ENCODE results near the gene CROCC2. TPM values are rescaled to one million over a fixed set of nuclear protein-coding genes. Genes with fewer than 3 reads are reported as not detected.

The CROCC2 gene
- total and polyA plus RNA-seq, 2 donors (not counting 1 experiment from before 2014, with no cell fraction given): not detected

DNA sequence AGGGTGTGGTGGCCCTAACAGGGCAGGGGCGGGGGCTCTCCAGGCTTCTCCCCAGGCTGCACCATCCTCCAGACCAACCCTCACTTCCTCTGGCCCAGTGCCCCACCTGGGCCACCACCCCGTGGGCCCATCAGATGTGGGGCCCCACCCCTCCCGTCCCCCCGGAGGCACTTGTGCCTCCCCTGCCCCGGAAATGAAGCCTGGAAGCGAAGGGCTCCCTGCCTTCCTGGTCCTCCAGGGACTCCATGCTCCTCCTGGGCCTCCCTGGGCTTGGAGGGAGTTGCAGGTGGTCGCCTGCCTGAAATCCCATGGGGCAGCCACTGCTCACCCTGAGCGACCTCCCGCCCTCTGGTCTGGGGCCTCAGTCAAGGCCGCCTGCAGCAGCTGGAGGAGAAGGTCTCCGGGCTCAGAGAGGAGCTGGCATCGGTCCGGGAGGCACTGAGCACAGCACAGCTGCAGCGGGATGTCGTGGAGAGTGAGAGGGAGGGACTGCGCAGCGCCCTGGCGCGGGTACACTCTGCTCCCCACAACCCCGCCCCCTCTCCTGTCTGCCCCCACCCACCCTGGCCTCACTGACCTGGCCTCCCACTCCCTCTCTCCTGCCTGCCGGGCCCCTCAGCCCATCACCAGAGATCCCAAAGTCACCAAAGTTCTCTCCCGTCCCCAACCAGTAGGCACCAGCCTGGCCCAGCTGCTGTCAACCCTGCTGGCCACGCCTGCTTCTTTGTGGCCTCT lies 28.0 kb downstream of the CROCC2 start:
- Histone ChIP-seq H3K9me3 (ENCODE audit: control extremely low read depth in 1 of 3, control insufficient read depth in 2 of 3, insufficient read depth in 1 of 3, low read length in 2 of 3) (peaks cover 0 to 12% (median 0%) of the 10 kb centered on the region in 3 donors), H3K36me3 (replicated peaks in 1 of 2; ENCODE audit: control extremely low read depth in 1 of 2, control insufficient read depth in 1 of 2, extremely low read depth in 1 of 2, insufficient read depth in 2 of 2, low read length in 1 of 2) (no peaks in the 10 kb centered on the region), H2AFZ (ENCODE audit: insufficient read depth, low read depth, low read length, poor library complexity, severe bottlenecking) (no peak overlapping the region), H3K27ac (ENCODE audit: low read length in 2 of 2) (no peak overlapping the region), H3K4me2 (replicated peaks; ENCODE audit: low read depth, low read length, poor library complexity, severe bottlenecking) (no peak overlapping the region), H3K9ac (ENCODE audit: low read length) (no peak overlapping the region), H3K79me2 (ENCODE audit: control insufficient read depth, insufficient read depth, low read length) (no peaks in the 10 kb centered on the region), H3K4me3 (ENCODE audit: control extremely low read depth in 1 of 5, extremely low read depth in 1 of 5, insufficient read depth in 1 of 5, low read depth in 2 of 5, low read length in 4 of 5) (no peak overlapping the region), H4K20me1 (ENCODE audit: control insufficient read depth, insufficient read depth, low read length, poor library complexity, severe bottlenecking) (no peaks in the 10 kb centered on the region), H3K4me1 (ENCODE audit: control insufficient read depth in 2 of 2, insufficient read depth in 2 of 2, low read length in 2 of 2) (no peaks in the 10 kb centered on the region), H3K27me3 (replicated peaks in 1 of 4; ENCODE audit: control extremely low read depth in 1 of 4, control insufficient read depth in 3 of 4, insufficient read depth in 4 of 4, low read length in 3 of 4) (peaks cover 0 to 2% (median 0%) of the 10 kb centered on the region in 4 experiments)
- no peak for DNase-seq
- H3K27ac Mint-ChIP-seq: no peak overlapping the region
- H3K27me3 Mint-ChIP-seq: peaks cover 12% of the 10 kb centered on the region
- POLR2A ChIA-PET: interaction anchor here (0.6 kb wide), 1 partner anchor 278 kb away, joined by 4 read pairs; no protein-coding TSS in a partner anchor
- CTCF ChIA-PET: no interaction called here
- ATAC-seq (ENCODE audit: low read depth): no peak
- peaks cover 10% of the 10 kb centered on the region for H3K9me3 Mint-ChIP-seq (ENCODE audit: insufficient read depth)
- H3K4me3 Mint-ChIP-seq: no peak overlapping the region
- H3K4me1 Mint-ChIP-seq: no peaks in the 10 kb centered on the region
- intact Hi-C loops (cut with micrococcal nuclease): no loop called here
- 81% methylated on average over 21 of the region's 23 CpGs for WGBS (ENCODE audit: insufficient coverage)
- no peak for TF ChIP-seq EZH2 (IDR thresholded peaks at IDR 0.05; ENCODE audit: borderline replicate concordance, insufficient read depth, low read depth, low read length, poor library complexity, severe bottlenecking)
- TF ChIP-seq, protein P1, sequence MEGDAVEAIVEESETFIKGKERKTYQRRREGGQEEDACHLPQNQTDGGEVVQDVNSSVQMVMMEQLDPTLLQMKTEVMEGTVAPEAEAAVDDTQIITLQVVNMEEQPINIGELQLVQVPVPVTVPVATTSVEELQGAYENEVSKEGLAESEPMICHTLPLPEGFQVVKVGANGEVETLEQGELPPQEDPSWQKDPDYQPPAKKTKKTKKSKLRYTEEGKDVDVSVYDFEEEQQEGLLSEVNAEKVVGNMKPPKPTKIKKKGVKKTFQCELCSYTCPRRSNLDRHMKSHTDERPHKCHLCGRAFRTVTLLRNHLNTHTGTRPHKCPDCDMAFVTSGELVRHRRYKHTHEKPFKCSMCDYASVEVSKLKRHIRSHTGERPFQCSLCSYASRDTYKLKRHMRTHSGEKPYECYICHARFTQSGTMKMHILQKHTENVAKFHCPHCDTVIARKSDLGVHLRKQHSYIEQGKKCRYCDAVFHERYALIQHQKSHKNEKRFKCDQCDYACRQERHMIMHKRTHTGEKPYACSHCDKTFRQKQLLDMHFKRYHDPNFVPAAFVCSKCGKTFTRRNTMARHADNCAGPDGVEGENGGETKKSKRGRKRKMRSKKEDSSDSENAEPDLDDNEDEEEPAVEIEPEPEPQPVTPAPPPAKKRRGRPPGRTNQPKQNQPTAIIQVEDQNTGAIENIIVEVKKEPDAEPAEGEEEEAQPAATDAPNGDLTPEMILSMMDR (IDR thresholded peaks at IDR 0.05): no peak

DNA sequence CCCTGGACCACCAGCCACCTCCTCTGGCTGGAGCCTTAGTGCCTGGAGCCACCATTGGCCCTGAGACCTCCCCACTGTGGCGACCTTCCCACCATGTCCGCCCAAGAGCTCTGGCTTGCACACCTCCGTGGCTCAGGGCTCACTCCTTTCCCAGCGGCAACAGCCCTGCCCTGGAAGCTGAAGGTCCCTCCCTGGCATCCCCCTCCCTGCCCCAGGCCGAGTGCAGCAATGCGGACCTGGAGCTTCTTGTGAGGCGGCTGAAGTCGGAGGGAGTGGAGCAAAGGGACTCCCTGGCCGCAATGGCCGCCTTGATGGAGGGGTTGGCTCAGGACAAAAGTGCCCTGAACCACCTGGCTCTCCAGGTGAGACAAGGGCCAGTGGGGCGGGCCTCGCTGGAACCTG lies 28.6 kb downstream of the CROCC2 start:
- intact Hi-C loops (cut with micrococcal nuclease): no loop called here
- H3K27me3 Mint-ChIP-seq: peaks cover 12% of the 10 kb centered on the region
- no peak overlapping the region for H2AFZ ChIP-seq (ENCODE audit: insufficient read depth, low read depth, low read length, poor library complexity, severe bottlenecking)

More for the DNA sequence above, 28.6 kb downstream of the CROCC2 start:
- Histone ChIP-seq H3K36me3 (replicated peaks in 1 of 2; ENCODE audit: control extremely low read depth in 1 of 2, control insufficient read depth in 1 of 2, extremely low read depth in 1 of 2, insufficient read depth in 2 of 2, low read length in 1 of 2) (no peaks in the 10 kb centered on the region), H3K79me2 (ENCODE audit: control insufficient read depth, insufficient read depth, low read length) (no peaks in the 10 kb centered on the region), H3K27ac (ENCODE audit: low read length in 2 of 2) (no peak overlapping the region), H3K4me1 (ENCODE audit: control insufficient read depth in 2 of 2, insufficient read depth in 2 of 2, low read length in 2 of 2) (no peaks in the 10 kb centered on the region), H4K20me1 (ENCODE audit: control insufficient read depth, insufficient read depth, low read length, poor library complexity, severe bottlenecking) (no peaks in the 10 kb centered on the region), H3K4me3 (ENCODE audit: control extremely low read depth in 1 of 5, extremely low read depth in 1 of 5, insufficient read depth in 1 of 5, low read depth in 2 of 5, low read length in 4 of 5) (no peak overlapping the region), H3K4me2 (replicated peaks; ENCODE audit: low read depth, low read length, poor library complexity, severe bottlenecking) (no peak overlapping the region), H3K27me3 (replicated peaks in 1 of 4; ENCODE audit: control extremely low read depth in 1 of 4, control insufficient read depth in 3 of 4, insufficient read depth in 4 of 4, low read length in 3 of 4) (peaks cover 0 to 2% (median 0%) of the 10 kb centered on the region in 4 experiments), H3K9ac (ENCODE audit: low read length) (no peak overlapping the region), H3K9me3 (ENCODE audit: control extremely low read depth in 1 of 3, control insufficient read depth in 2 of 3, insufficient read depth in 1 of 3, low read length in 2 of 3) (peaks cover 0 to 12% (median 0%) of the 10 kb centered on the region in 3 donors)
- no peak for ATAC-seq (ENCODE audit: low read depth)
- WGBS (ENCODE audit: insufficient coverage): 95% methylated on average over 12 of the region's 12 CpGs
- Mint-ChIP-seq H3K4me3 (no peak overlapping the region), H3K9me3 (ENCODE audit: insufficient read depth) (peaks cover 10% of the 10 kb centered on the region), H3K27ac (no peak overlapping the region), H3K4me1 (no peaks in the 10 kb centered on the region)
- POLR2A ChIA-PET: interaction anchor here (0.6 kb wide), 1 partner anchor 278 kb away, joined by 4 read pairs; no protein-coding TSS in a partner anchor
- TF ChIP-seq, protein P1 (IDR thresholded peaks at IDR 0.05): no peak
- TF ChIP-seq EZH2 (IDR thresholded peaks at IDR 0.05; ENCODE audit: borderline replicate concordance, insufficient read depth, low read depth, low read length, poor library complexity, severe bottlenecking): no peak
- CTCF ChIA-PET: no interaction called here
- no peak for DNase-seq

All from B cell (primary cell).